Stimulated activated memory B cell treated with anti-CD40 and anti-IgM and Interleukin-4, amounts not matched to agents 10 μg/mL and 1 μg/mL and 100 μg/mL, for 72 hours (primary cell): Measurements from ENCODE around the gene SFXN5.
"Not testable (repeated sequence)": the region's sequence is repeated elsewhere in the genome, so short reads cannot be mapped to it uniquely, and the experiment has no call there.

Experiments
- ATAC-seq: fragments of 150-1000 bp; cut with Tn5 transposase; 2 replicates; pipeline ENCODE4 v1.10.0; 2021
- H3K27ac Mint-ChIP-seq: one replicate; pipeline ENCODE4 v1.8.0; 2022; ENCODE audit warnings: mild to moderate bottlenecking, mixed read lengths
- H3K27me3 Mint-ChIP-seq: one replicate; pipeline ENCODE4 v1.8.0; 2022; ENCODE audit warnings: mixed read lengths
- H3K36me3 Mint-ChIP-seq: one replicate; pipeline ENCODE4 v1.8.0; 2022; ENCODE audit warnings: mixed read lengths
- H3K4me1 Mint-ChIP-seq: one replicate; pipeline ENCODE4 v1.8.0; 2022; ENCODE audit warnings: mixed read lengths
- H3K4me3 Mint-ChIP-seq: one replicate; pipeline ENCODE4 v1.8.0; 2022; ENCODE audit warnings: mild to moderate bottlenecking, moderate library complexity, mixed read lengths
- H3K9me3 Mint-ChIP-seq: one replicate; pipeline ENCODE4 v1.8.0; 2022; ENCODE audit warnings: mixed read lengths

SFXN5 gene

DNA sequence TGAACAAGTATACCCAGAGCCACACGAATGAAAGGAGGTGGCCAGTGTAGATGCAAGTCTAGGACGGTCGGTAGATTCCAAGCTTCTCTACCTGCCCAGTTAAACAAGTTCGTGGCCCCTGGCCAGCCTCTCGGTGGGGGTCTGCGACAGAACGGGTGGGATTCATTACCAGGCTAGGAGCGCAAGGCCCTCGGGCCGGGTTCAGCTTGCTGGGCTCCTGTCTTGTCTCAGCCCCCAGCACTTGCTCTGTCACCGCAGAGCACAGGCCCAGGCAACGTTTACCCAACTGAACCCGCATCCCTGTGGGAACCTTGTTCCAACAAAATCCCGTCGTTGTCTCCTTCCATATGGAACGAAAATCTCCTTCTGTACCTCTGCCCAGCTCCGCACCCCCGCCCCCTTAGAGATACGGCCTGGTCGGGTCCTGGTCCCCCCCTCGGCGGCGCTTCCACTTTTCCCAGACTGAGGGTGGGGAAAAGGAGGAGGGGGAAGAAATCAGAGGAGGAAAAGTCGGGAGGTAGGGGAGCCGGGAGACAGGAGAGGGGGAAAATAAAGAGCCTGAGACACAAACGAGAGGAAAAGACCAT is 156.1 kb downstream of the SFXN5 start:
- Mint-ChIP-seq H3K27ac (peak overlapping the region; percentile 84), H3K4me1 (peaks cover 36% of the 10 kb centered on the region), H3K4me3 (peak overlapping the region; percentile 72), H3K9me3 (no peaks in the 10 kb centered on the region), H3K36me3 (no peaks in the 10 kb centered on the region), H3K27me3 (peaks cover 83% of the 10 kb centered on the region)
- no peak for ATAC-seq

DNA sequence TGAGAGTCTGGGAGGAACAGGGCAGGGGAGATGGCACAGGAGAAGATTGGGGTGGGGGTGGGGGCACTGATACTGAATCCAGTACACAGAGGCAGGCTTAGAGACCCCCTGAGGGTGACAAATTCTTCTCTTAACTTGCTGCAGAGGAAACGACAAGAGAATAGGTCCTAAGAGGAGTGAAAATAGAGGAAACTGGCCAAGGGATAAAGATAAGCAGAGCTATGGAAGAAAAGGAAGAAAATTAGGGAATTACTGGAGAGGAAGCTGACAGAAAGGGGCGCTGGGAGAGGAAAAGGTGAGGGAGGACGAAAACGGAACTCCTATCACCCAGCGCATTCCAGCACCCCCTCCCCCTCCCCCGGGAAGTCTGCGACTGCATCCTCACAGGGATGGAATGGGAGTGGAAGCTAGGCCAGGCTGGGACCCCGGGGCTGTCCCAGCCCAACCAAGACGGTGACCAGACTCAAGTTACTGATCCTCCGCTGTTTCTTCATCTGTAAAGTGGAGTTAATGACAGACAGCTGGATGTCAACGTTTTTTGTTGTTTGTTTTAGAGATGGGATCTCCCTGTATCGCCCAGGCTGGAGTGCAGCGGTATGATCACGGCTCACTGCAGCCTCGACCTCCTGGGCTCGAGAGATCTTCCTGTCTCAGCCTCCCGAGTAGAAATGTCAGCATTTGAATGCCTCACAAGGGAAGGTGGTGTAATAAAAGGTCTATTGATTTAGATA is 156.8 kb downstream of the SFXN5 start:
- H3K36me3 Mint-ChIP-seq, result no peaks in the 10 kb centered on the region
- peaks cover 81% of the 10 kb centered on the region for H3K27me3 Mint-ChIP-seq
- H3K27ac Mint-ChIP-seq, result no peak overlapping the region
- H3K4me3 Mint-ChIP-seq, result peak overlapping the region; percentile 4
- H3K4me1 Mint-ChIP-seq, result peaks cover 36% of the 10 kb centered on the region
- no peak for ATAC-seq
- no peaks in the 10 kb centered on the region for H3K9me3 Mint-ChIP-seq

DNA sequence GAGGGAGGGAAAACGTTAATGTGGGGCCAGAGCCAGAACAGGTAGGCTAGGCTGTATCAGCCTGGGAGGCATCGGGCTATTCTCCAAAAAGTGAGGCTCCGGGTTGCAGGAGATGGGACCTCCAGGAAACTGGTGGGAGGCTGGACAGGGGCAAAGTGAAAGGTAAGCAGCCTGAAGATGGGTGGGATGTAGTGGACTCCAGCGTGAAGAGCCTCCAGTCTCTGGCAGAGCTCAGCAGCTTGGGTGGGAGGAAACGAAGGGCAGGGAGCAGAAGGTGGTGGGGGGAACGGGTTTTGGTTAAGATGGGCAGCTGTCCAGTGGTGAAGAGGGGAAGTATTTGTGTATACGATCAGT is 157.3 kb downstream of the SFXN5 start:
- peaks cover 36% of the 10 kb centered on the region for H3K4me1 Mint-ChIP-seq
- no peaks in the 10 kb centered on the region for H3K9me3 Mint-ChIP-seq
- no peak overlapping the region for H3K4me3 Mint-ChIP-seq
- H3K27me3 Mint-ChIP-seq, result peaks cover 81% of the 10 kb centered on the region
- H3K27ac Mint-ChIP-seq, result no peak overlapping the region
- no peak for ATAC-seq
- H3K36me3 Mint-ChIP-seq, result no peaks in the 10 kb centered on the region

DNA sequence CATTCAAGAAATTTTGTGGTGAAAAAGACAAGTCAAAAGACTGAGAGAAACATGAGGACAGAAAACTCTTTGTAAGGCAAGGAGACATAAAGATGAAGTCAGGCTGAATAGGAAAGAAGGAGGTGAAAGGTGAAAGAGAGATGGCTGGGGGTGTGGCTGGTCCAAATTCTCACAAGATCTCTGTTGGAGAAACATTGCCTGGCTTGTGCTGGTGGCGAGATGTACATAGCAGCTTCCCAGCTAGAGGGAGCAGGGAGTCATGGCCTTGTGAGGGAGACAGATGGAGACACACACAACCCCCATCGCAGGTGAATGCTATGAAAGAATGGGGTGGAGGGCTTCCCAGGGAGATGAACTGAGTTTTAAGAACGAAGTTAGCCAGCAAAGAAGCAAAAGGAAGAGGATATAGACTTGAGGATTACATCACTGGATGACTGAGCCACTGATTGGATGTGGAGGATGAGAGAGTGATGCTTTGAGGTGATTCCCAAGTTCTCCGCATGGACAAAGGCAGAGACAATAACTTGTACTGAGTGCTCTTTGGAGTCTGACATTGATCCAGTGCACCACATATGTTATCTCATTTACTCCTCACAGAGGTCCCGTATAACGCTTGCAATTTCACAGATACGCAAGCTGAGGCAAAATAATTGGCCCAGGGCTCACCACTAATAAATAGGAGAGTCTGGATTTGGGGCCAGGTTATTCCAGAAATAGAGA is 157.9 kb downstream of the SFXN5 start:
- no peak for ATAC-seq
- peaks cover 81% of the 10 kb centered on the region for H3K27me3 Mint-ChIP-seq

DNA sequence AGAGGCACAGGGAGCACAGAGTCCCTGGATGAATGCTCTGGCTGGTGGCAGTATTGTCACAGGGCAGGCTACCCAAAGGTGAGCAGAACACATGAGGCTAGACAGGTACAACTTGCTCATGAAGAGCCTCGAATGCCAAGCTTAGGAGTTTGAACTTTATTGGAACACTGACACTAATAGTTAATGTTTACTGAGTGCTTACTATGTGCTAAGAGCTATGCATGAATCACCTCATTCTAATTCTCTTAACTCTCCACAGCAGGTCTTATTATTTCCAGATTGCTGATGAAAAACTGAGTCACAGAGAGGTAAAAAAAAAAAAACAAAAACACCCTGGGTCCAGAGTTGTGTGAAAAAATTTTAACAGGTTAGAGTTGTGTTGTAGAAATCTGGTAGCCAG is 160.3 kb downstream of the SFXN5 start:
- no peak overlapping the region for H3K27ac Mint-ChIP-seq
- H3K27me3 Mint-ChIP-seq, result peaks cover 82% of the 10 kb centered on the region
- H3K9me3 Mint-ChIP-seq, result peaks cover 1% of the 10 kb centered on the region
- ATAC-seq, result no peak
- H3K36me3 Mint-ChIP-seq, result no peaks in the 10 kb centered on the region
- H3K4me1 Mint-ChIP-seq, result peaks cover 21% of the 10 kb centered on the region
- H3K4me3 Mint-ChIP-seq, result no peak overlapping the region

More for the DNA sequence above, 157.9 kb downstream of the SFXN5 start:
- no peaks in the 10 kb centered on the region for H3K36me3 Mint-ChIP-seq
- peaks cover 34% of the 10 kb centered on the region for H3K4me1 Mint-ChIP-seq
- no peak overlapping the region for H3K27ac Mint-ChIP-seq
- H3K9me3 Mint-ChIP-seq, result no peaks in the 10 kb centered on the region
- no peak overlapping the region for H3K4me3 Mint-ChIP-seq

DNA sequence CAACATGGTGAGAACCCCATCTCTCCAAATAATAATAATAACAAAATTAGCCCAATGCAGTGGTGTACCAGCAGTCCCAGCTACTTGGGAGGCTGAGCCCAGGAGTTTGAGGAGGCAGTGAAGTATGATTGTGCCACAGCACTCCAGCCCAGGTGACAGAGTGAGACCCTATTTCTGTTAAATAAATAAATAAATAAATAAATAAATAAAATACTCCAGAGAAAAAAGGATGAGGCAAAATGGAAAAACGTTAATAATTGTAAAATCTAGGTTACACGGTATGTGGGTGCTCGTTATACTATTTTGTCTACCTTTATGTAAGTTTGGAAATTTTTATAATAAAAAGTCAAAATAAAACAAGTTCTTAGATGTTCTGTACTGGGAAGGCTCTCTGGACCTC is 162.8 kb downstream of the SFXN5 start:
- Mint-ChIP-seq H3K4me1 (no peaks in the 10 kb centered on the region), H3K27me3 (peaks cover 73% of the 10 kb centered on the region), H3K27ac (no peak overlapping the region), H3K4me3 (no peak overlapping the region), H3K36me3 (no peaks in the 10 kb centered on the region), H3K9me3 (peaks cover 3% of the 10 kb centered on the region)
- ATAC-seq, result no peak

DNA sequence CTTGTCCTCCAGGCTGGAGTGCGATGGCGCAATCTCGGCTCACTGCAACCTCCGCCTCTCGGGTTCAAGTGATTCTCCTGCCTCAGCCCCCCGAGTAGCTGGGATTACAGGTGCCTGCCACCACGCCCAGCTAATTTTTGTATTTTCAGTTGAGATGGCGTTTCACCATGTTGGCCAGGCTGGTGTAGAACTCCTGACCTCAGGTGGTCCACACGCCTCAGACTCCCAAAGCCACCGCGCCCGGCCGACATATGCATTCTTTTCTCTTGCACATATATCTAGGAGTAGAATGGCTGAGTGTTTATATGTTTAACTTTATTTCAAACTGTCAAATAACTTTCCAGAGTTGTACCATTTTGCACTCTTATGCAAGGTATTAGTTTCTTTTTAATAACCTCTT is 164.1 kb downstream of the SFXN5 start:
- H3K4me3 Mint-ChIP-seq, H3K36me3 Mint-ChIP-seq, H3K27ac Mint-ChIP-seq, H3K9me3 Mint-ChIP-seq, ATAC-seq, H3K4me1 Mint-ChIP-seq: not testable (repeated sequence)
- peaks cover 73% of the 10 kb centered on the region for H3K27me3 Mint-ChIP-seq

DNA sequence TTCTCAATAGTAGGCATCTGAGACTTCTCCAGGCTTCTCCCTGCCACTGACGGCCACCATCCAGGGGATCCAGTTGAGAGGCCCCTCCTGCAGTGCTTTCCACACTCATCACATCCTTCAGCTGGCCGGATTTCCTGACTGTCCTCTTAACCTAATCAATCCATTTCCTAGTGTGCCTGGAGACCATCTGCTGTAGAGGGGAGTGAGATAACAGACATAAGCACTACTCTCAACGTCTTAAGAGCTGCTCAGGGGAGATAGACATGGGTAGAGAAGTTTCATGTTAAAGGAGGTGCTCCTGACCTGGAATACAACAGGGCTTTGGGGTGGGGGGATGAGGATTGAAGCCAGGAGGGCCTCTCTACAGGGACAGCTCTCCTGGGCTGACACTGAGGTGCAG is 170.1 kb downstream of the SFXN5 start:
- Mint-ChIP-seq H3K27me3 (peaks cover 67% of the 10 kb centered on the region), H3K9me3 (peaks cover 3% of the 10 kb centered on the region), H3K4me3 (no peak overlapping the region), H3K4me1 (no peaks in the 10 kb centered on the region), H3K36me3 (no peaks in the 10 kb centered on the region), H3K27ac (no peak overlapping the region)
- ATAC-seq, result no peak

DNA sequence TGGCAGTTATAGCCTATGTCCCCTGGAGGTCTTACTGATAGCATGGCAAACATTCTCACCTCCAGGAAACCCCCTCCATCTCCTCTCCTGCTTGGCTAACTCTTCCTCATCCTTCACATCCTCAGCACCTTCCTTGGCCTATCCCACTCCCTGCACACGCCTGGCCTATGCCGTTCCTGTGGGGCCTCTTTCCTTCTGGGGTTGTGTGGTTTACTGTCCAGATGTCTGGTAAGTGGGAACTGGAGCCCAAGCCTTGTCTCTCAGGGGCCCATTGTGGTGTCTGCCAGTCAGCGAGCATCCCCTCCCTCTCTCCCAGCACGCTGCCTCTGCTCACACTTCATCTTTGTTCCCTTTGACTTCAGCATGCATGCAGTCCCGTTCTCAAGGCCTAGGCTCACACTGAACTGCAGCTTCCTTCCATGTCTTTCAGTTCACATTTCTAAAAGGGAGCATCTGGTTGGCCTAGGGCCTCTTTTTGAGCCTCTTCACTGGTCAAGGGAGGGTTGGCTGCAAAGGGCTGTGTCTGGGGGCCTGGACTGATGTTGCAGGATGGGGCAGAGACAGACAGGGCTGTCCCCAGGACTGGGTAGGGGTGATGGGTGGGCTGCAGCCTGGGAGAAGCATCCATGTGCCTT is 171.2 kb downstream of the SFXN5 start:
- Mint-ChIP-seq H3K4me1 (peaks cover 6% of the 10 kb centered on the region), H3K36me3 (no peaks in the 10 kb centered on the region), H3K27me3 (peaks cover 65% of the 10 kb centered on the region), H3K4me3 (no peak overlapping the region), H3K27ac (no peak overlapping the region), H3K9me3 (no peaks in the 10 kb centered on the region)
- ATAC-seq, result peak; percentile 11

DNA sequence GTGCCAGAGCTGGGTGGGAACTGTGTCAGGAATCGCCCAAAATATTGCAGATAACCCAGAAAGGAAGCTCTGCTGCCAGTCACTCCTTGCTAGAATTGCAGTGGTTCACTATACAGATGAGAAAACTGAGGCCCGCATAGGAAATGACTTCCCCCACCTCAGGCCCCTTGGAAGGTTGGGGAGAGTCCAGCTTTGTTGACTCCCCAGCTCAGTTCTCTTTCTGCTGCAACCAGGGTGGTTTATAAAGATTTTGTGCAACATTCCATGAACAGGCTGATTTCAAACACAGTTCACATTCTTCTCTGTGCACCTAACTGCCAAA is 173.0 kb downstream of the SFXN5 start:
- peaks cover 20% of the 10 kb centered on the region for H3K4me1 Mint-ChIP-seq
- H3K9me3 Mint-ChIP-seq, result no peaks in the 10 kb centered on the region
- ATAC-seq, result no peak
- peaks cover 76% of the 10 kb centered on the region for H3K27me3 Mint-ChIP-seq
- no peak overlapping the region for H3K27ac Mint-ChIP-seq
- no peaks in the 10 kb centered on the region for H3K36me3 Mint-ChIP-seq
- no peak overlapping the region for H3K4me3 Mint-ChIP-seq

DNA sequence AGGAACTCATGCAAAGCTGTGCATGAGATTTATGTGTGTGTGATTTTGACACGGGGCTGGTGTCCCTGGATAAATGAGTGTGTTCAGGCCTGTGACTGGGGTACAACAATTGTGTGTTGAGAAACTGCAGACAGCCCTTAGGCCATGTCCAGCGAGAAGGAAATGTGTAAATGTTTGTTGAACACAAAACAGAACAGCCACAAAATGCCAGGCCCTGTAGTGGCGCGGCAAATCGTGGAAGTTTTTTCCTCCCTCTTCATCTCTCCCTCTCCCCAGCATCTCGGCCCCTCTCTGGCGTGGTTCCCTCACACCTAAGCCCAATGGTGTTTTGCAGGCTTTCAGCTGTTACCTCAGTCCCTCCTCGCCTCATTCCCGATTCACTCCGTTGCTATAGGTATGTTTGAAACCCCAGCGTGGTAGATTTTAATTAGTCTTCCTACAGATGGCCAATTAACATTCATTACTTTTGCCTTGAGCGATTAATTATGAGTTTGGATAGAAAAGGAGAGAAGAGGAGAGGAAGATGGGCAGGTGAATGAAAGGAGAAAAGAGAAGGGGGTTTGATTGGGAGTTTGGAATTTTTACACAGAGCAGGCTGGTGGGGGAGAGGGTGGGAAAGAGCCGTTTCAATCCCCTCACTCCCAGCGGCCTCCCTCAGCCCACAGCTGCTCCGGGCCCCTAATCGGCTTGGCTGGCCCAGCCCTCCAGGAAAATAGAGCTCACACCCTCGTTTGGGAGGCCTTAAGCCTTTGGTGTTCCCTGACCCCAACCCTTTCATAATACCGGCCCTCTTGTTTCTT is 173.5 kb downstream of the SFXN5 start:
- Mint-ChIP-seq H3K36me3 (no peaks in the 10 kb centered on the region), H3K27me3 (peaks cover 72% of the 10 kb centered on the region), H3K27ac (no peak overlapping the region), H3K9me3 (no peaks in the 10 kb centered on the region), H3K4me3 (no peak overlapping the region), H3K4me1 (peaks cover 20% of the 10 kb centered on the region)
- ATAC-seq, result no peak

DNA sequence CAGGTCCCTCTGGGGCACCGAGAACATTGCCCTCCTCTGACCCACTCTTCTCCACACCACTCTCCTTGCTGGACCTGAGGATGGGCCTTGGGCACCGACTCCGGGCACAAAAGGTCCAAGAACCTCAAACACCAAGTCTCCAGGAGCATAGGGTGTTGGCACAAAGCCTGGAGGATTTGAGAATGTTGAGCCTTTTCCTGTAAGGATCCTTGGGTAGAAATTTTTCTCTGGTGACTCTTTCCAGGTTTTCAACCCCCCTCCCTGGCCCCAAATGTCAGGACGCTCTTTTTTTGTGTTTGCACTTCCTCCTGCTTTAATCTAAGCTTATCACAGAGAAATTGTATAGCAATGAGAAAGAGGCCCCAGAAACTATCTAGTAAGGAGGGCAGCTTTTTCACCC is 175.1 kb downstream of the SFXN5 start:
- H3K9me3 Mint-ChIP-seq, result no peaks in the 10 kb centered on the region
- no peak overlapping the region for H3K27ac Mint-ChIP-seq
- no peak overlapping the region for H3K4me3 Mint-ChIP-seq
- H3K36me3 Mint-ChIP-seq, result no peaks in the 10 kb centered on the region
- H3K27me3 Mint-ChIP-seq, result peaks cover 75% of the 10 kb centered on the region
- ATAC-seq, result no peak
- peaks cover 20% of the 10 kb centered on the region for H3K4me1 Mint-ChIP-seq

DNA sequence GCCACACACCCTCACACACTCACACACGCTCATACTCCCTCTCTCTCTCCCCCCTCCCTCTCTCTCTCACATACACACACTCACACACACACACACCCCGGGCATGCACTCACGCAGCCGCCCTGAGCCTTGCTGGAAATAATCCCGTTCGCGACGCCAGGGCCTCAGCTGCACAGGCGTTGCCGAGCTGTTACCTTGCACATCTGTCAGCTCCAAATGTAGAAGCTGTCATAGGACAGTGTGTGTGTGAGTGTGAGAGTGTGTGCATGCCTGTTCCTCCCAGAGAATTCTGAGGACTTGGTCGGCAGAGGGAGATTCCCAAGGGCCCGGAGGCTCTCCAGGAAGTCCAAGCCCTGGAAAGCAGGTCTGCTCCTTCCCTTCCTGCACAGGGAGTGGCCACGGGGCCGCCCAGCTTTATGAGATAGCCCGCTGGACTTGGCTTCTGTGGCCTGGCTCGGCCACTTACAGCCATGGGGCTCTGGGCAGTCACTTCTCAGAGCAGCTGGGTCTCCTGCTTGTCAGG is 175.7 kb downstream of the SFXN5 start:
- H3K27me3 Mint-ChIP-seq, result peaks cover 75% of the 10 kb centered on the region
- no peaks in the 10 kb centered on the region for H3K9me3 Mint-ChIP-seq
- H3K27ac Mint-ChIP-seq, result no peak overlapping the region
- no peak for ATAC-seq
- H3K4me1 Mint-ChIP-seq, result peaks cover 20% of the 10 kb centered on the region
- H3K4me3 Mint-ChIP-seq, result no peak overlapping the region
- H3K36me3 Mint-ChIP-seq, result no peaks in the 10 kb centered on the region

DNA sequence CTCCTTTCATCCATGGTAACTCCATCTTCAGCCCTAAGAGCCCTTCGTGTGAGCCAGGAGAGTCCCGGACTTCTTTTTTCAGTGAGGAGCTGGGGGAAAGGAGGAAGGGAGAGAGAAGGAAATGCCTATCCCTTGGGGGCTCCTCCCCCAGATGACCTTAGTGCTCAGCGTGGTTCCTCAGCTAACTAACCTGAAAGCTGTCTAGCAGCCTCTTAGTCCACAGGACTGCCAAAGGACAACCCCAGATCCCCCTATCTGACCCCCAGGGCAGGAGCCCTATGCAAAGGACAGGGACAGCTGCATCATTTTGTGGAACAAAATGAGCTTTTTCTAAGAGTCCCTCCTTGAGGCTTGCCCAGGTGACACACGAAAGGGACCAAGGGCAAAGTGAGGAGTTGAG is 176.4 kb downstream of the SFXN5 start:
- H3K4me3 Mint-ChIP-seq, result no peak overlapping the region
- ATAC-seq, result no peak
- peaks cover 75% of the 10 kb centered on the region for H3K27me3 Mint-ChIP-seq
- peaks cover 20% of the 10 kb centered on the region for H3K4me1 Mint-ChIP-seq
- H3K27ac Mint-ChIP-seq, result no peak overlapping the region
- no peaks in the 10 kb centered on the region for H3K36me3 Mint-ChIP-seq
- H3K9me3 Mint-ChIP-seq, result no peaks in the 10 kb centered on the region

DNA sequence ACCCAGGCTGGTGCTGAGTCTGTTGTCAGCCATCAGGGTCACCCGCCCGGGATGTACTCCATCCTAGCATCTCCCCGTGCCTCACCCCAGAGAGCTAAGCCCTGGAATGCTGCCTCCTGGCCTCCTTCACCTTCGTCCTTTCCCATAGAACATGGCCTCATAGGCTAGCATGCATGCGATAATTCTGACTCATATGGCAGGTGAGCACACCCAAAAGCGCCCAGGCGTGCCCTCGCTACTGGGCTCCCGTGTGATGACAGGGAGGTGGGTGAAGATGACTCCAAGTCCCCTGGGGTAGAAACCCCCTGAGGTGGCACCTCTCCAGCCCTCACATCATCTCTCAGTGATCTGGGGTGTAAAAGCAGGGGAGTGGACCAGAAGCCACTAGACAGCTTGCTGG is 177.0 kb downstream of the SFXN5 start:
- Mint-ChIP-seq H3K27ac (no peak overlapping the region), H3K27me3 (peaks cover 75% of the 10 kb centered on the region), H3K4me3 (no peak overlapping the region), H3K9me3 (no peaks in the 10 kb centered on the region), H3K4me1 (peaks cover 20% of the 10 kb centered on the region), H3K36me3 (no peaks in the 10 kb centered on the region)
- ATAC-seq, result no peak
